Measurements from ENCODE around the gene ASCL2.

Gene ASCL2

GRCh38 chr11:2298795-2299761, 28.7 kb upstream of the ASCL2 start:
- H3K27me3 Mint-ChIP-seq (ENCODE audit: low read depth, poor library complexity): peaks cover 15% of the 10 kb centered on the region
- H3K27ac Mint-ChIP-seq: no peak overlapping the region
- H3K4me3 Mint-ChIP-seq: no peak overlapping the region
- peaks cover 15% of the 10 kb centered on the region for H3K4me1 Mint-ChIP-seq
- H3K9me3 Mint-ChIP-seq: no peaks in the 10 kb centered on the region
- DNase-seq: peak; percentile 47
- no peaks in the 10 kb centered on the region for H3K36me3 Mint-ChIP-seq (ENCODE audit: low read depth)
- TF ChIP-seq CTCF (IDR thresholded peaks at IDR 0.05): peak; percentile 43

GRCh38 chr11:2298131-2298794, 27.9 kb upstream of the ASCL2 start:
- H3K4me1 Mint-ChIP-seq: peaks cover 10% of the 10 kb centered on the region
- H3K9me3 Mint-ChIP-seq: no peaks in the 10 kb centered on the region
- TF ChIP-seq CTCF (IDR thresholded peaks at IDR 0.05): no peak
- H3K4me3 Mint-ChIP-seq: no peak overlapping the region
- no peaks in the 10 kb centered on the region for H3K36me3 Mint-ChIP-seq (ENCODE audit: low read depth)
- H3K27me3 Mint-ChIP-seq (ENCODE audit: low read depth, poor library complexity): peaks cover 19% of the 10 kb centered on the region
- no peak for DNase-seq
- no peak overlapping the region for H3K27ac Mint-ChIP-seq

- no peak overlapping the region for H3K4me3 Mint-ChIP-seq
- DNase-seq: no peak
- no peak overlapping the region for H3K27ac Mint-ChIP-seq
- peaks cover 22% of the 10 kb centered on the region for H3K27me3 Mint-ChIP-seq (ENCODE audit: low read depth, poor library complexity)
- H3K4me1 Mint-ChIP-seq: peaks cover 8% of the 10 kb centered on the region
- no peaks in the 10 kb centered on the region for H3K9me3 Mint-ChIP-seq
- TF ChIP-seq CTCF (IDR thresholded peaks at IDR 0.05): no peak
- no peaks in the 10 kb centered on the region for H3K36me3 Mint-ChIP-seq (ENCODE audit: low read depth)
Measured at GRCh38 chr11:2297623-2298030, 27.2 kb upstream of the ASCL2 start.

GRCh38 chr11:2296913-2297622, 26.7 kb upstream of the ASCL2 start:
- Mint-ChIP-seq H3K27ac (no peak overlapping the region), H3K9me3 (no peaks in the 10 kb centered on the region), H3K27me3 (ENCODE audit: low read depth, poor library complexity) (peaks cover 25% of the 10 kb centered on the region), H3K4me3 (no peak overlapping the region), H3K4me1 (peaks cover 5% of the 10 kb centered on the region), H3K36me3 (ENCODE audit: low read depth) (no peaks in the 10 kb centered on the region)
- DNase-seq: peak; percentile 0
- no peak for TF ChIP-seq CTCF (IDR thresholded peaks at IDR 0.05)

GRCh38 chr11:2295971-2296912, 25.9 kb upstream of the ASCL2 start:
- Mint-ChIP-seq H3K9me3 (no peaks in the 10 kb centered on the region), H3K4me3 (no peak overlapping the region), H3K36me3 (ENCODE audit: low read depth) (no peaks in the 10 kb centered on the region), H3K27me3 (ENCODE audit: low read depth, poor library complexity) (peaks cover 21% of the 10 kb centered on the region), H3K4me1 (no peaks in the 10 kb centered on the region), H3K27ac (no peak overlapping the region)
- TF ChIP-seq CTCF (IDR thresholded peaks at IDR 0.05): no peak
- DNase-seq: peak; percentile 0

Data from nephron progenitor cell (in vitro differentiated cells).